GM10248 (cell line): ENCODE measurements around the gene ARHGAP24.

Source experiments
- CTCF ChIA-PET: fragments of 300-600 bp; sonication (Branson Sonifier 250); formaldehyde crosslinking; extraction: SDS; loops from one replicate; lab custom pipeline; 2021; ENCODE audit warnings: antibody characterized with exemption; lab: Yijun Ruan, JAX
- POLR2A ChIA-PET: fragments of 350-650 bp; sonication (Branson Sonifier 250); formaldehyde crosslinking; extraction: SDS; loops from one replicate; lab custom pipeline; 2020; ENCODE audit warnings: antibody characterized with exemption; lab: Yijun Ruan, JAX
- DNase-seq: peaks from one replicate; pipeline ENCODE4 v3.0.0; 2012; ENCODE audit errors: extremely low spot score
- CTCF ChIP-seq: IDR thresholded peaks from 2 replicates; pipeline ENCODE4 v1.5.1; 2012; ENCODE audit warnings: mild to moderate bottlenecking, low read depth; ENCODE audit errors: extremely low read depth, missing control alignments, control extremely low read depth

The ARHGAP24 gene

GRCh38 chr4:85684676-85685075 is 209.7 kb downstream of the ARHGAP24 start:
- CTCF ChIA-PET = interaction anchor here (0.8 to 4.1 kb wide), 7 partner anchors 9 to 118 kb away, joined by 3 to 20 read pairs (median 3); no protein-coding TSS in a partner anchor
- POLR2A ChIA-PET = no interaction called here
- no peak for TF ChIP-seq CTCF
- DNase-seq = no peak

DNA sequence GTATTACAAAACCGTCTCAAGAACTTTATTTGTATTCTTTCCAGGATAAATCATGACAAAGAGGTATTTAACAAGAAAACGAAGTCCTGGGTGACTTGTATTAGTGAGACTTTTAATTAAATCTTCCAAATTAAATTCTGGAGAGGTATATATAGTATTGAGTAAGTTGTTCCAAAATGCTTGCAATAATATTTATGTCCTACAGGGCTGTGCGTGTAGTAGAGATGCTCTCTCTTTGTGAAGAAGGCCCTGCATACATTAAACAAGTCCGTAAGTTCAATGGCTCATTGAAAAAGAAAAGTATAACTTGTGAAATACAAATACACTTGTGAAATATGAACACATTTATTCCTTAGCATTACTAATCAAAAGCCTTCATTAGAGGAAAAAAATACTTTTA is 211.4 kb downstream of the ARHGAP24 start:
- ChIA-PET POLR2A (no interaction called here), CTCF (interaction anchor here (0.9 to 4.1 kb wide), 4 partner anchors 8 to 110 kb away, joined by 3 to 20 read pairs (median 6); no protein-coding TSS in a partner anchor)
- no peak for TF ChIP-seq CTCF
- no peak for DNase-seq

GRCh38 chr4:85688055-85688740 is 213.2 kb downstream of the ARHGAP24 start:
- CTCF ChIA-PET = no interaction called here
- DNase-seq = no peak
- POLR2A ChIA-PET = interaction anchor here (0.6 kb wide), 1 partner anchor 59 kb away, joined by 3 read pairs; no protein-coding TSS in a partner anchor
- no peak for TF ChIP-seq CTCF

DNA sequence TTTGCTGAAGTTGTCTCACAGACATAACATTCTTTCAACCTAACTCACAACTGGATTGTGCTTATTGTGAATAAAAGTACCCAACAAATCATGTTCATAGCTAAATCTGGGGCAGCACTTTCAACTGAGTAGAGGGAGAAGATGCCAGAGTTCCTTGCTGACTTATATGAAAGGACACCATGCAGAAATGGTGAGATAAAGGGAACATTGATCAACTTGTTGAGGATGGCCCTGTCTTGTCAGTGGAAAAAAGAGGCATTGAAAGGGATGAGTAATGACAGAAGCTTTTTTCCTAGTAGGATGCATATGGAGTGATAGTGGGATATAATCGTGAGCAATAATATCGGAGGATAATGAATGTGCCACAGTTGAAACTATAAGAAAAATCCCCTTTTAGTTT is 221.7 kb downstream of the ARHGAP24 start:
- no peak for DNase-seq
- CTCF ChIA-PET = interaction anchor here (1.0 to 2.4 kb wide), 3 partner anchors 13 to 51 kb away, joined by 3 to 8 read pairs (median 3); no protein-coding TSS in a partner anchor
- TF ChIP-seq CTCF = no peak
- POLR2A ChIA-PET = no interaction called here

DNA sequence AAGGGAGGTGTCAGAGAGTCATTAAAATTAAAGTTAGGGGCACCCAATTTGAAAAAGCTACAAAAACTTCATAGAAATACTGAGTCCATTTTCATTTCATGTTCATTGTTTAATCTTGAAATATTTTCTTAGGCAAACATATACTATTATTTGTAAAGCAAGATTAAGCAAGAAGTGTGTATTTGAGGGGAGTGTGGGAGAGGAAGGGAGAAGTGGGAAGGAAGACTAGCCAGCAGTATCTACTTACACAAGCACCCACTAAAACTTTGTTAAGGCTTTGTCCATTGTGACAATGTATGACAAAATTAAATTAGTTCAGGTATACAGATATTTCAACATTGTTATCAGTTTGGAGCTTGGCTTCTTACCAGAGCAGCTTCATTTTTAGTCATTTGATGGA is 222.9 kb downstream of the ARHGAP24 start:
- ChIA-PET CTCF (interaction anchor here (2.4 kb wide), 1 partner anchor 50 kb away, joined by 8 read pairs; no protein-coding TSS in a partner anchor), POLR2A (no interaction called here)
- no peak for TF ChIP-seq CTCF
- DNase-seq = no peak

GRCh38 chr4:85700362-85700761 is 225.4 kb downstream of the ARHGAP24 start:
- no peak for TF ChIP-seq CTCF
- CTCF ChIA-PET = interaction anchor here (2.5 kb wide), 1 partner anchor 16 kb away, joined by 9 read pairs; no protein-coding TSS in a partner anchor
- DNase-seq = no peak
- POLR2A ChIA-PET = no interaction called here
